Right lobe of liver (tissue), 6 donors: ENCODE measurements around the gene SMS. TPM values are rescaled to one million over a fixed set of nuclear protein-coding genes. Genes with fewer than 3 reads are reported as not detected.

ENCODE experiments used
- ATAC-seq, 4 donors: fragments of 200-7000 bp; cut with Tn5 transposase; one replicate each; pipeline ENCODE4 v1.9.1; 2020; ENCODE audit warnings: mild to moderate bottlenecking in 4 of 4, moderate library complexity in 4 of 4
- DNase-seq, 3 donors: peaks; one replicate each; pipeline ENCODE4 v3.0.0-alpha.2; 2020
- H3K27ac ChIP-seq, 3 donors: fragments of 200-600 bp; one replicate each; pipeline ENCODE4 v1.8.0; 2022
- H3K27me3 ChIP-seq, 2 donors: fragments of 200-600 bp; one replicate each; pipeline ENCODE4 v1.8.0; 2022
- H3K36me3 ChIP-seq, 4 donors: fragments of 200-600 bp; sonication (generic) in 1 of 4; one replicate each; pipeline versions ENCODE4 v1.5.1 to v1.8.0; 2017 to 2022; ENCODE audit warnings: control low read depth in 1 of 4
- H3K4me1 ChIP-seq, 4 donors: fragments of 200-600 bp; sonication (generic) in 1 of 4; one replicate each; pipeline versions ENCODE4 v1.5.1 to v1.8.0; 2017 to 2022; ENCODE audit warnings: control low read depth in 1 of 4
- H3K4me3 ChIP-seq, 3 donors: fragments of 200-600 bp; one replicate each; pipeline ENCODE4 v1.8.0; 2022
- H3K9me3 ChIP-seq, 4 donors: fragments of 200-600 bp; sonication (generic) in 1 of 4; one replicate each; pipeline versions ENCODE4 v1.5.1 to v1.8.0; 2017 to 2022; ENCODE audit warnings: control low read depth in 1 of 4
- POLR2A ChIP-seq: fragments of 450-650 bp; IDR thresholded peaks from one replicate; pipeline ENCODE4 v1.6.1; 2017; ENCODE audit warnings: antibody characterized with exemption, mild to moderate bottlenecking
- WGBS: methylation state at CpG from one replicate; pipeline ENCODE4 v1.1.6; 2018; ENCODE audit warnings: low coverage, low lambda C conversion rate; ENCODE audit not compliant: insufficient coverage; ENCODE audit errors: missing lambda C conversion rate; 5-methylcytosine and 5-hydroxymethylcytosine counted together
- intact Hi-C, 2 donors: fragments of 100-400 bp; cut with DNase I; formaldehyde crosslinking; loops; one replicate each; pipeline versions ENCODE4 v1.11.2 to v1.14.1; 2022
- total RNA-seq, 6 experiments: library from RNA; depleted of rRNA in 2 of 6; stranded (reverse); fragments of >200 nt in 2 of 6; fragmentation: NEBNext Ultra II Directional in 3 of 6; extraction: Animal tissue kit (Norgen Biotek cat#: 25700) in 3 of 6; gene quantifications; one replicate each; pipeline versions ENCODE4 v1.1.0 to v1.2.4, GENCODE V29; 2016 to 2023
- TF ChIP-seq, protein P1 (sequence below), 4 donors: fragments of 200-600 bp in 3 of 4; fragments of 450-650 bp in 1 of 4; IDR thresholded peaks; one replicate each; pipeline versions ENCODE4 v1.5.1 to v1.8.0; 2016 to 2022; ENCODE audit warnings: antibody characterized with exemption in 4 of 4, mild to moderate bottlenecking in 2 of 4
- donor health status: DM: no; HTN: yes; CAD: no.
- donor health status: DM: no; HTN: no; CAD: no.
- donor health status: DM: no; HTN: no; CAD: no.
- donor health status: DM: no; HTN: yes; CAD: no.
- donor health status: DM: no; HTN: yes; CAD: no.

SMS gene
- total RNA-seq, 6 experiments from 2014 or later, result 14.6 to 27.1 (median 21.9) TPM

DNA sequence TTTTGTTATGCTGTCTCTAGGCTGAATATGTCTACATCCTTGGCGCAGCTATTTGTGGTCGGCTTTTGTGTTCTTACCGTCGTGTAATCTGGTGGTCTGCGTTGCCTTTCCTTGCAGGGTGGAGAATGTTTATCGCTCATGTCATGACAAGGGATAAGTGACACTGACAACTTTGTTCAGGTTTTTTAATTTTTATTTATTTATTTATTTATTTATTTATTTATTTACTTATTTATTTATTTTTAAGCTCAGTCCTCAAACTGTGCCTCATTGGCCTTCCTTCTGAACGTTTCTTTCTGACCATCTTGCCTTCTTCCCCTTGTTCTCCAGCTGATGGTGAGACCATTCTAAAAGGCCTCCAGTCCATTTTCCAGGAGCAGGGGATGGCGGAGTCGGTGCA is 26.4 kb downstream of the SMS start:
- no peak overlapping the region for H3K4me3 ChIP-seq
- intact Hi-C loops, result no loop called here
- H3K27ac ChIP-seq, result no peak overlapping the region
- no peaks in the 10 kb centered on the region for H3K9me3 ChIP-seq
- TF ChIP-seq, protein P1, sequence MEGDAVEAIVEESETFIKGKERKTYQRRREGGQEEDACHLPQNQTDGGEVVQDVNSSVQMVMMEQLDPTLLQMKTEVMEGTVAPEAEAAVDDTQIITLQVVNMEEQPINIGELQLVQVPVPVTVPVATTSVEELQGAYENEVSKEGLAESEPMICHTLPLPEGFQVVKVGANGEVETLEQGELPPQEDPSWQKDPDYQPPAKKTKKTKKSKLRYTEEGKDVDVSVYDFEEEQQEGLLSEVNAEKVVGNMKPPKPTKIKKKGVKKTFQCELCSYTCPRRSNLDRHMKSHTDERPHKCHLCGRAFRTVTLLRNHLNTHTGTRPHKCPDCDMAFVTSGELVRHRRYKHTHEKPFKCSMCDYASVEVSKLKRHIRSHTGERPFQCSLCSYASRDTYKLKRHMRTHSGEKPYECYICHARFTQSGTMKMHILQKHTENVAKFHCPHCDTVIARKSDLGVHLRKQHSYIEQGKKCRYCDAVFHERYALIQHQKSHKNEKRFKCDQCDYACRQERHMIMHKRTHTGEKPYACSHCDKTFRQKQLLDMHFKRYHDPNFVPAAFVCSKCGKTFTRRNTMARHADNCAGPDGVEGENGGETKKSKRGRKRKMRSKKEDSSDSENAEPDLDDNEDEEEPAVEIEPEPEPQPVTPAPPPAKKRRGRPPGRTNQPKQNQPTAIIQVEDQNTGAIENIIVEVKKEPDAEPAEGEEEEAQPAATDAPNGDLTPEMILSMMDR (IDR thresholded peaks at IDR 0.05), result no peak
- TF ChIP-seq POLR2A, result no peak
- ATAC-seq, result no peak
- 83% methylated on average over 7 of the region's 9 CpGs for WGBS
- peaks cover 0 to 5% (median 0%) of the 10 kb centered on the region in 4 donors for H3K4me1 ChIP-seq
- H3K36me3 ChIP-seq, result no peaks in the 10 kb centered on the region
- H3K27me3 ChIP-seq, result no peaks in the 10 kb centered on the region
- DNase-seq, result no peak

DNA sequence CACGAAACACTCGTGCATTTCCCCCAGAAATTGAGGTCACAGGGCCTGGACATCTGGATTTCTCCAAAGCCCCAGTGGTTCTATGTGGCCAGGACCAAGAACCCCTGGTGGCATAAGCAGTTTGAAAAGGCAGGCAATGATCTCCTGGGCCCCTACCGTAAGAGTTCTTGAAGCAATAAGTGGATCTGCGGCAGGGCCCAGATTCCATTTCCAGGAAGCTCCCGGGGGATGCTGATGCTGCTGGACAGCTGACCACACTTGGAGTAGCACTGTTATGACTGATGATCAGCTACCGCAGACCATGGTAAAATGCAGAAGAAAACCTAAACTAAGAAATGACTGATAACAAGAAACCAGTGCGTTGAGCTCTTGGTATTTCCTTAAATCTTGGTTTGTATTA is 27.8 kb downstream of the SMS start:
- Histone ChIP-seq H3K4me1 (peaks cover 0 to 5% (median 0%) of the 10 kb centered on the region in 4 donors), H3K4me3 (no peak overlapping the region), H3K27ac (no peak overlapping the region), H3K9me3 (no peaks in the 10 kb centered on the region), H3K36me3 (no peaks in the 10 kb centered on the region), H3K27me3 (no peaks in the 10 kb centered on the region)
- ATAC-seq, result no peak
- intact Hi-C loops, result no loop called here
- 86% methylated on average over 2 of the region's 7 CpGs for WGBS
- TF ChIP-seq POLR2A, result no peak
- TF ChIP-seq, protein P1 (IDR thresholded peaks at IDR 0.05), result no peak
- no peak for DNase-seq

DNA sequence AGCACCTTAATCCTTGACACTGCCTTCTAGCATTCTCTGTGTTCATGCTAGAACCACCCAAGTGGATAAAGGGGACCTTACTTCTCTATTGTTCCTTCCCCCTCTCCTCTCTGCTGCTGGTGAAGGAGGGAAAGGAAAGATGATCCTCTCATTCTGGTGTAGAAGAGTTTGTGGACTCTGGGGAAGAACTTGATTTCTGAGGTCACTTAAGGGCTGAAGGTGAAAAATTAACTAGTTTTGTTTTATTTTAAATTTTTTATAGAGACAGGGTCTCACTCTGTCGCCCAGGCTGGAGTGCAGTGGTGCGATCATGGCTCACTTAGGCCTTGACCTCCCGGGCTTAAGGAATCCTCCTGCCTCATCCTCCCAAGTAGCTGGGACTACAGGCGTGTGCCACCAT is 29.8 kb downstream of the SMS start:
- Histone ChIP-seq H3K27ac (no peak overlapping the region), H3K36me3 (no peaks in the 10 kb centered on the region), H3K4me1 (no peaks in the 10 kb centered on the region), H3K9me3 (no peaks in the 10 kb centered on the region), H3K27me3 (peaks cover 0 to 2% of the 10 kb centered on the region in 2 donors), H3K4me3 (no peak overlapping the region)
- DNase-seq (no peak), ATAC-seq (no peak)
- intact Hi-C loops, result no loop called here
- TF ChIP-seq, protein P1 (IDR thresholded peaks at IDR 0.05), result no peak
- TF ChIP-seq POLR2A, result no peak
- 60% methylated on average over 4 of the region's 4 CpGs for WGBS

DNA sequence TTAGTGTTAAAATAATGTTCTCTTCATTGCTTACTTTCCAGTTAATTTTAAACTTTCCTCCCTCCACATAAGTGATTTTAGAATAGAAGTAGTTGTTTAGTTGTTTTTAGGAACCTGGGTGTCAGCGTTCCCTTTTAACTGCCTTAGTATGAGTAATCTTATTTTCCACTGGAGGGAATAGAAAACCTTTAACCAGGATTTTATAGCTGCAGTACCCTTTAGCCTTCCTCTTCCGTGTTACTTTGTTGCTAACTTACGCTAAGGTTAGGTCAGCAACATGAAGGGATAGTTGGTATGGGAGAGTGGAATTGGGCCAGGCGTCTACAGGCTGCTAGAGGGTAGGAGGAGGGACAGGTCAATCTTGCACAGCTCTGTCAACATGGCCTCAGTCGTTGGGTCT is 31.5 kb downstream of the SMS start:
- TF ChIP-seq POLR2A, result no peak
- TF ChIP-seq, protein P1 (IDR thresholded peaks at IDR 0.05), result no peak
- H3K9me3 ChIP-seq, result no peaks in the 10 kb centered on the region
- ATAC-seq (no peak), DNase-seq (no peak)
- H3K27me3 ChIP-seq, result peaks cover 0 to 3% of the 10 kb centered on the region in 2 donors
- intact Hi-C loops, result no loop called here
- H3K27ac ChIP-seq, result no peak overlapping the region
- 67% methylated on average over 5 of the region's 5 CpGs for WGBS
- H3K4me3 ChIP-seq, result no peak overlapping the region
- H3K4me1 ChIP-seq, result no peaks in the 10 kb centered on the region
- H3K36me3 ChIP-seq, result no peaks in the 10 kb centered on the region

DNA sequence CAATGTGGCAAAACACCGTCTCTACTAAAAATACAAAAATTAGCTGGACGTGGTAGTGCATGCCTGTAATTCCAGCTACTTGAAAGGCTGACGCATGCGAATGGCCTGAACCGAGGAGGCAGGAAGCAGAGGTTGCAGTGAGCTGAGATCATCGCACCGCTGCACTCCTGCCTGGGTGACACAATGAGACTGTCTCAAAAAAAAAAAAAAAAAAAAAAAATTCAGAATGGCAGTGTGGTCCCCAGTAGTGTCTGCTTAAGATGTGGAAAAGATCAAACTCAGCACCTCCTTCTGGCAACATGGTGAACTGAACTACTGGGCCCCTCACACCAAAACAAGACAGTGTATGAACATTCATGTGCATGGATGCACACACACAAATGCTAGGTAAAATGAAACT is 32.2 kb downstream of the SMS start:
- H3K4me3 ChIP-seq, result no peak overlapping the region
- ATAC-seq (no peak), DNase-seq (no peak)
- intact Hi-C loops, result no loop called here
- no peaks in the 10 kb centered on the region for H3K4me1 ChIP-seq
- H3K27me3 ChIP-seq, result peaks cover 0 to 3% of the 10 kb centered on the region in 2 donors
- H3K36me3 ChIP-seq, result no peaks in the 10 kb centered on the region
- 73% methylated on average over 6 of the region's 7 CpGs for WGBS
- no peaks in the 10 kb centered on the region for H3K9me3 ChIP-seq
- TF ChIP-seq, protein P1 (IDR thresholded peaks at IDR 0.05), result no peak
- TF ChIP-seq POLR2A, result no peak
- H3K27ac ChIP-seq, result no peak overlapping the region
